Kidney (tissue), 14 donors: ENCODE results near the gene POMGNT1. TPM values are rescaled to one million over a fixed set of nuclear protein-coding genes. Genes with fewer than 3 reads are reported as not detected.

Experiments
- DNase-seq, 5 donors: peaks; one replicate each; pipeline ENCODE4 v3.0.0-alpha.2; 2013 to 2020
- FAIRE-seq: peaks from 2 replicates; lab custom pipeline; 2012; peaks lifted over from hg19 to GRCh38; lab: Jason Lieb, UNC
- H3K27ac ChIP-seq, 2 donors: one replicate each; pipeline ENCODE4 v1.7.0; 2013; ENCODE audit warnings: low read depth in 2 of 2, low read length in 2 of 2, inconsistent platforms in 1 of 2
- H3K27me3 ChIP-seq: one replicate; pipeline ENCODE4 v1.7.1; 2013; ENCODE audit warnings: low read length, inconsistent platforms; ENCODE audit not compliant: control insufficient read depth, insufficient read depth
- H3K36me3 ChIP-seq, 3 donors: one replicate each; pipeline versions ENCODE4 v1.7.0 to v1.7.1; 2013; ENCODE audit warnings: low read length in 3 of 3, control low read depth in 1 of 3, inconsistent platforms in 1 of 3; ENCODE audit not compliant: insufficient read depth in 3 of 3, control insufficient read depth in 2 of 3
- H3K4me1 ChIP-seq, 3 donors: one replicate each; pipeline versions ENCODE4 v1.7.0 to v1.7.1; 2013; ENCODE audit warnings: low read length in 3 of 3, inconsistent platforms in 1 of 3, low read depth in 1 of 3; ENCODE audit not compliant: control insufficient read depth in 2 of 3, insufficient read depth in 2 of 3
- H3K4me3 ChIP-seq, 3 donors: one replicate each; pipeline versions ENCODE4 v1.7.0 to v1.8.1; 2013; ENCODE audit warnings: low read length in 3 of 3, control low read depth in 1 of 3, inconsistent platforms in 1 of 3
- H3K9ac ChIP-seq, 3 donors: one replicate each; pipeline versions ENCODE4 v1.7.0 to v1.7.1; 2013; ENCODE audit warnings: low read length in 3 of 3, control low read depth in 1 of 3, inconsistent platforms in 1 of 3
- H3K9me3 ChIP-seq, 3 donors: one replicate each; pipeline versions ENCODE4 v1.7.0 to v1.7.1; 2013; ENCODE audit warnings: low read length in 3 of 3, control low read depth in 1 of 3, inconsistent platforms in 1 of 3; ENCODE audit not compliant: control insufficient read depth in 2 of 3, insufficient read depth in 1 of 3
- CTCF ChIP-seq: IDR thresholded peaks from 3 replicates; pipeline ENCODE4 v1.5.1; 2012; ENCODE audit warnings: mild to moderate bottlenecking, moderate library complexity, borderline replicate concordance; ENCODE audit not compliant: insufficient read depth; ENCODE audit errors: extremely low read depth
- intact Hi-C: fragments of 100-400 bp; cut with DNase I; formaldehyde crosslinking; loops from one replicate; pipeline ENCODE4 v1.11.1; 2022
- polyA plus RNA-seq: library from polyadenylated mRNA; stranded (reverse); fragments of 350-450 nt; fragmentation: Illumina TruSeq; extraction: RNeasy Lipid Tissue Mini Kit (QIAGEN cat#74804); gene quantifications from one replicate; pipeline ENCODE4 v1.2.3, GENCODE V29; 2014; ENCODE audit warnings: low read depth, low replicate concordance; ENCODE audit not compliant: insufficient read depth
- total RNA-seq: library from RNA; stranded (reverse); fragmentation: NEBNext Ultra II Directional; extraction: Animal tissue kit (Norgen Biotek cat#: 25700); gene quantifications from one replicate; pipeline ENCODE4 v1.2.1, GENCODE V29; 2021
- donor health status: control.
- donor health status: control.
- donor health status: control.
- donor health status: control.
- donor health status: control.
- donor health status: DM: yes; HTN: yes; CAD: no.
- donor health status: Normal renal cell carcinoma (clear cell type).

POMGNT1 gene
- total and polyA plus RNA-seq, 2 donors from 2014 or later: 65.1 to 129 TPM

- DNase-seq (no peak), FAIRE-seq (no peak)
- Histone ChIP-seq H3K9me3 (no peaks in the 10 kb centered on the region), H3K36me3 (no peaks in the 10 kb centered on the region), H3K27me3 (no peaks in the 10 kb centered on the region), H3K4me3 (no peak overlapping the region), H3K27ac (no peak overlapping the region), H3K4me1 (no peaks in the 10 kb centered on the region), H3K9ac (no peak overlapping the region)
- TF ChIP-seq CTCF: no peak
- intact Hi-C loops: no loop called here
Measured at GRCh38 chr1:46153732-46154131, 44.5 kb downstream of the POMGNT1 start.

GRCh38 chr1:46153228-46153627, 45.0 kb downstream of the POMGNT1 start:
- DNase-seq: no peak
- Histone ChIP-seq H3K27me3 (no peaks in the 10 kb centered on the region), H3K36me3 (no peaks in the 10 kb centered on the region), H3K27ac (no peak overlapping the region), H3K4me1 (no peaks in the 10 kb centered on the region), H3K4me3 (no peak overlapping the region), H3K9ac (no peak overlapping the region), H3K9me3 (no peaks in the 10 kb centered on the region)
- FAIRE-seq: no peak
- intact Hi-C loops: no loop called here
- no peak for TF ChIP-seq CTCF

GRCh38 chr1:46152016-46152415, 46.2 kb downstream of the POMGNT1 start:
- no peak for FAIRE-seq

More at GRCh38 chr1:46152016-46152415, 46.2 kb downstream of the POMGNT1 start:
- Histone ChIP-seq H3K9me3 (no peaks in the 10 kb centered on the region), H3K36me3 (no peaks in the 10 kb centered on the region), H3K4me1 (no peaks in the 10 kb centered on the region), H3K4me3 (no peak overlapping the region), H3K9ac (no peak overlapping the region), H3K27me3 (no peaks in the 10 kb centered on the region), H3K27ac (no peak overlapping the region)
- intact Hi-C loops: no loop called here
- DNase-seq: no peak
- TF ChIP-seq CTCF: no peak
